Trophoblast cell (in vitro differentiated cells and primary cell): Measurements from ENCODE around the gene TMEM89.

Experiments
- DNase-seq, 2 donors: peaks; one replicate each; pipeline ENCODE4 v3.0.0-alpha.2; 2016
- H2AFZ ChIP-seq: 2 replicates; pipeline ENCODE4 v1.6.1; 2013; ENCODE audit warnings: low read length, moderate library complexity, mild to moderate bottlenecking; ENCODE audit not compliant: insufficient read depth, poor library complexity
- H2AK5ac ChIP-seq: 2 replicates; pipeline ENCODE4 v1.6.1; 2013; ENCODE audit warnings: mild to moderate bottlenecking, low read length
- H2BK120ac ChIP-seq: 2 replicates; pipeline ENCODE4 v1.6.1; 2013; ENCODE audit warnings: low read length, mild to moderate bottlenecking, moderate library complexity; ENCODE audit not compliant: insufficient read depth, poor library complexity
- H2BK12ac ChIP-seq: 2 replicates; pipeline ENCODE4 v1.6.1; 2013; ENCODE audit warnings: mild to moderate bottlenecking, low read length, moderate library complexity
- H2BK5ac ChIP-seq: 2 replicates; pipeline ENCODE4 v1.6.1; 2013; ENCODE audit warnings: low read length, low read depth, moderate library complexity, mild to moderate bottlenecking; ENCODE audit not compliant: poor library complexity
- H3K14ac ChIP-seq: 2 replicates; pipeline ENCODE4 v1.6.1; 2013; ENCODE audit warnings: mild to moderate bottlenecking, low read length
- H3K18ac ChIP-seq: 2 replicates; pipeline ENCODE4 v1.6.1; 2013; ENCODE audit warnings: mild to moderate bottlenecking, low read length
- H3K23ac ChIP-seq: 2 replicates; pipeline ENCODE4 v1.6.1; 2013; ENCODE audit warnings: low read length
- H3K27ac ChIP-seq: 2 replicates; pipeline ENCODE4 v1.5.1; 2013; ENCODE audit warnings: low read depth, mild to moderate bottlenecking, inconsistent platforms, low read length, moderate library complexity
- H3K27me3 ChIP-seq: 2 replicates; pipeline ENCODE4 v1.6.1; 2013; ENCODE audit warnings: inconsistent platforms, mild to moderate bottlenecking, low read length, moderate library complexity; ENCODE audit not compliant: insufficient read depth
- H3K36me3 ChIP-seq, 2 experiments: 1 replicate in 1 of 2; 2 replicates in 1 of 2; pipeline ENCODE4 v1.6.1; 2013; ENCODE audit warnings: low read length in 2 of 2, mild to moderate bottlenecking in 2 of 2, moderate library complexity in 1 of 2; ENCODE audit not compliant: insufficient read depth in 2 of 2, control insufficient read depth in 1 of 2
- H3K4ac ChIP-seq: 2 replicates; pipeline ENCODE4 v1.6.1; 2013; ENCODE audit warnings: low read depth, mild to moderate bottlenecking, low read length, moderate library complexity
- H3K4me1 ChIP-seq, 2 experiments: 1 replicate in 1 of 2; 2 replicates in 1 of 2; pipeline ENCODE4 v1.6.1; 2013; ENCODE audit warnings: low read length in 2 of 2, mild to moderate bottlenecking in 2 of 2, moderate library complexity in 1 of 2; ENCODE audit not compliant: insufficient read depth in 2 of 2, control insufficient read depth in 1 of 2
- H3K4me2 ChIP-seq: 2 replicates; pipeline ENCODE4 v1.6.1; 2013; ENCODE audit warnings: inconsistent platforms, mild to moderate bottlenecking, low read length, moderate library complexity
- H3K4me3 ChIP-seq: 2 replicates; pipeline ENCODE4 v1.5.1; 2013; ENCODE audit warnings: mild to moderate bottlenecking, low read depth, low read length, inconsistent platforms
- H3K79me1 ChIP-seq: one replicate; pipeline ENCODE4 v1.6.1; 2013; ENCODE audit warnings: low read length
- H3K79me2 ChIP-seq: 2 replicates; pipeline ENCODE4 v1.6.1; 2013; ENCODE audit warnings: low read length, mild to moderate bottlenecking; ENCODE audit not compliant: control insufficient read depth, insufficient read depth, poor library complexity
- H3K9ac ChIP-seq: 2 replicates; pipeline ENCODE4 v1.6.1; 2013; ENCODE audit warnings: mild to moderate bottlenecking, low read length
- H3K9me3 ChIP-seq: 2 replicates; pipeline ENCODE4 v1.6.1; 2013; ENCODE audit warnings: low read depth, mild to moderate bottlenecking, control low read depth, inconsistent platforms, low read length; ENCODE audit not compliant: insufficient read depth
- H4K12ac ChIP-seq: 2 replicates; pipeline ENCODE4 v1.6.1; 2013; ENCODE audit warnings: low read depth, mild to moderate bottlenecking, low read length, moderate library complexity
- H4K8ac ChIP-seq: 2 replicates; pipeline ENCODE4 v1.6.1; 2013; ENCODE audit warnings: low read depth, mild to moderate bottlenecking, low read length, moderate library complexity
- H4K91ac ChIP-seq: one replicate; pipeline ENCODE4 v1.6.1; 2013; ENCODE audit warnings: low read depth, mild to moderate bottlenecking, low read length, moderate library complexity
- WGBS: extraction: QIAGEN DNeasy Blood & Tissue Kit; methylation state at CpG from one replicate; pipeline ENCODE4 v1.1.7; 2013; ENCODE audit warnings: missing lambda C conversion rate; ENCODE audit not compliant: insufficient read length, insufficient coverage; ENCODE audit errors: extremely low coverage; 5-methylcytosine and 5-hydroxymethylcytosine counted together

The TMEM89 gene

GRCh38 chr3:48596157-48596556 lies 25.4 kb downstream of the TMEM89 start:
- peak overlapping the region; percentile 88 for H2BK120ac ChIP-seq
- peak overlapping the region; percentile 79 for H4K91ac ChIP-seq
- H3K9me3 ChIP-seq: no peaks in the 10 kb centered on the region
- peak overlapping the region; percentile 84 for H2BK12ac ChIP-seq
- peak overlapping the region; percentile 91 for H2AK5ac ChIP-seq
- H3K14ac ChIP-seq: peak overlapping the region; percentile 86
- H3K27me3 ChIP-seq: no peaks in the 10 kb centered on the region
- peak overlapping the region; percentile 18 for H4K12ac ChIP-seq
- H3K18ac ChIP-seq: peak overlapping the region; percentile 83
- WGBS: no CpG with 5 or more reads among the region's 5 CpGs
- peaks cover 14% of the 10 kb centered on the region for H3K79me2 ChIP-seq
- H3K23ac ChIP-seq: no peak overlapping the region
- peak overlapping the region; percentile 87 for H2BK5ac ChIP-seq
- peak overlapping the region; percentile 71 for H4K8ac ChIP-seq
- H3K79me1 ChIP-seq: peaks cover 42% of the 10 kb centered on the region
- H3K4me3 ChIP-seq: no peak overlapping the region
- no peak overlapping the region for H3K9ac ChIP-seq
- H3K4ac ChIP-seq: peak overlapping the region; percentile 46
- DNase-seq: no peak
- no peak overlapping the region for H2AFZ ChIP-seq
- peaks cover 55% of the 10 kb centered on the region in 2 experiments for H3K4me1 ChIP-seq
- peak overlapping the region; percentile 18 for H3K4me2 ChIP-seq
- H3K36me3 ChIP-seq: peaks cover 49 to 50% of the 10 kb centered on the region in 2 experiments
- peak overlapping the region; percentile 93 for H3K27ac ChIP-seq

- H2BK12ac ChIP-seq: peak overlapping the region; percentile 84
- no peaks in the 10 kb centered on the region for H3K27me3 ChIP-seq
- no peak overlapping the region for H2AFZ ChIP-seq
- H4K8ac ChIP-seq: peak overlapping the region; percentile 71
- DNase-seq: peak; percentile 68 to 69
- peak overlapping the region; percentile 18 for H4K12ac ChIP-seq
- H3K4ac ChIP-seq: peak overlapping the region; percentile 46
- H3K79me1 ChIP-seq: peaks cover 42% of the 10 kb centered on the region
- H2BK5ac ChIP-seq: peak overlapping the region; percentile 87
- no peaks in the 10 kb centered on the region for H3K9me3 ChIP-seq
- H3K4me1 ChIP-seq: peaks cover 55% of the 10 kb centered on the region in 2 experiments
- peak overlapping the region; percentile 93 for H3K27ac ChIP-seq
- WGBS: no CpG with 5 or more reads among the region's 10 CpGs
- peak overlapping the region; percentile 18 for H3K4me2 ChIP-seq
- peaks cover 14% of the 10 kb centered on the region for H3K79me2 ChIP-seq
- H3K14ac ChIP-seq: peak overlapping the region; percentile 86
- H2AK5ac ChIP-seq: peak overlapping the region; percentile 75
- peak overlapping the region; percentile 88 for H2BK120ac ChIP-seq
- H3K23ac ChIP-seq: no peak overlapping the region
- peak overlapping the region; percentile 79 for H4K91ac ChIP-seq
- no peak overlapping the region for H3K9ac ChIP-seq
- peaks cover 48% of the 10 kb centered on the region in 2 experiments for H3K36me3 ChIP-seq
- H3K4me3 ChIP-seq: no peak overlapping the region
- H3K18ac ChIP-seq: peak overlapping the region; percentile 83
Observed at GRCh38 chr3:48595526-48596121, 25.9 kb downstream of the TMEM89 start.

- peaks cover 43 to 45% of the 10 kb centered on the region in 2 experiments for H3K36me3 ChIP-seq
- H3K9me3 ChIP-seq: no peaks in the 10 kb centered on the region
- H4K91ac ChIP-seq: peak within 1 kb of the TSS; percentile 94
- peak within 1 kb of the TSS; percentile 71 for H3K4ac ChIP-seq
- peak within 1 kb of the TSS; percentile 86 for H3K14ac ChIP-seq
- peak within 1 kb of the TSS; percentile 75 for H2AK5ac ChIP-seq
- H2AFZ ChIP-seq: peak within 1 kb of the TSS; percentile 21
- WGBS: no CpG with 5 or more reads among the region's 35 CpGs
- H3K18ac ChIP-seq: peak within 1 kb of the TSS; percentile 83
- H3K4me1 ChIP-seq: peaks cover 55% of the 10 kb centered on the region in 2 experiments
- H3K23ac ChIP-seq: no peak within 1 kb of the TSS
- H3K27me3 ChIP-seq: no peaks in the 10 kb centered on the region
- peak within 1 kb of the TSS; percentile 87 for H2BK5ac ChIP-seq
- H3K9ac ChIP-seq: no peak within 1 kb of the TSS
- H4K8ac ChIP-seq: peak within 1 kb of the TSS; percentile 71
- peak within 1 kb of the TSS; percentile 90 for H2BK12ac ChIP-seq
- peak within 1 kb of the TSS; percentile 13 for H3K4me3 ChIP-seq
- peaks cover 42% of the 10 kb centered on the region for H3K79me1 ChIP-seq
- H3K79me2 ChIP-seq: peaks cover 14% of the 10 kb centered on the region
- H2BK120ac ChIP-seq: peak within 1 kb of the TSS; percentile 88
- H3K27ac ChIP-seq: peak within 1 kb of the TSS; percentile 93
- DNase-seq: no peak
- H4K12ac ChIP-seq: peak within 1 kb of the TSS; percentile 18
- peak within 1 kb of the TSS; percentile 28 for H3K4me2 ChIP-seq
Observed at GRCh38 chr3:48595075-48595525, 26.5 kb downstream of the TMEM89 start, which contains the start of gene COL7A1. TSS of gene COL7A1 (minus strand) at chr3:48595329. CDS start at chr3:48595159, 170 bp downstream.

GRCh38 chr3:48594417-48595049 lies 27.0 kb downstream of the TMEM89 start:
- Histone ChIP-seq H2BK5ac (peak overlapping the region; percentile 54), H4K91ac (peak overlapping the region; percentile 94), H3K9me3 (no peaks in the 10 kb centered on the region), H4K12ac (no peak overlapping the region), H3K79me2 (peaks cover 14% of the 10 kb centered on the region), H4K8ac (peak overlapping the region; percentile 68), H3K27ac (peak overlapping the region; percentile 59), H2BK12ac (peak overlapping the region; percentile 90), H3K79me1 (peaks cover 42% of the 10 kb centered on the region), H2AFZ (peak overlapping the region; percentile 21), H3K4me1 (peaks cover 51 to 52% of the 10 kb centered on the region in 2 experiments), H3K36me3 (peaks cover 38 to 40% of the 10 kb centered on the region in 2 experiments), H3K4me3 (peak overlapping the region; percentile 11), H3K9ac (no peak overlapping the region), H3K18ac (peak overlapping the region; percentile 73), H3K4ac (peak overlapping the region; percentile 71), H3K14ac (peak overlapping the region; percentile 75), H3K4me2 (peak overlapping the region; percentile 28), H3K27me3 (no peaks in the 10 kb centered on the region), H3K23ac (no peak overlapping the region), H2AK5ac (peak overlapping the region; percentile 70), H2BK120ac (peak overlapping the region; percentile 88)
- no CpG with 5 or more reads among the region's 39 CpGs for WGBS
- DNase-seq: peak in 1 of 2 donors; percentile 14
